ENCODE data around the gene FKBP14. TPM values are rescaled to one million over a fixed set of nuclear protein-coding genes. Genes with fewer than 3 reads are reported as not detected.

FKBP14 gene
- total RNA-seq, 1 experiment from 2014 or later = 29.8 TPM

DNA sequence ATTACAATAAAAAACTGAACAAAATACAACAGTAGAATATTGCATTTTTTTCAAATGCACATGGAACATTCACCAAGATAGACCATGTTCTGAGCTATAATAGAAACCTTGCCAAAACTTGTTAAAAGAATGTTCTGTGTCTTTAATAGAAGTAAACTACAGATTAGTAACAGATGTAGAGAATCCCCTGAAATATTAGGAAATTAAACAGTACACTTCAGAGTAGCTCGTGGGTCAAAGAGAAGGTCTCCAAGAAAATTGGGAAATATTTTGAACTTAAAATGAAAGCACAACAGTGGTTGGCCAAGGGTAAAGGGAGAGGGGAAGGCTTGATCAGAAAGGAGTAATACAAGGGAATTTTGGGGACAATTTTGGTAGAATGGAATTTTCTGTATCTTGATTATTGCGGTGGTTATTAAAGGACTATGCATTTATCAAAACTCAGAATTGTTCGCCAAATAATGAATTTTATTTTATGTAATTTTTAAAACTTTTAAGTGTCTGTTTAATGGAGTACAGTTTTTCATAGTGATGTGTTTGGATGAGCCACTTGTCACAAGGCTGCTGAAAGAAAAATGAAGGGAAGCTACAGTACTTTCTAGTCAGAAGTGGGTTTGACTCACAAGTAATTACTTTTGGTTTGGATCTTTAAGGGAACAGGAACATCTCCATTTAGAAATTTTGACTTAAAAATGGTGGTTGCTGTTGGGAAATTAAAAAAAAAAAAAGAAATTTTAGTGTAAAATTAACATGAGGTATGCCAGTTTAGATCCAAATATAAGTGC, 11.9 kb upstream of the FKBP14 start:
- H3K27ac ChIP-seq = no peak overlapping the region
- POLR2A ChIA-PET (ENCODE audit: unreplicated experiment) = no interaction called here
- CTCF ChIA-PET = no interaction called here
- H3K9me3 ChIP-seq (ENCODE audit: insufficient read depth, low read depth) = no peaks in the 10 kb centered on the region
- H3K4me1 ChIP-seq (replicated peaks; ENCODE audit: insufficient read depth) = peaks cover 14% of the 10 kb centered on the region
- no TSS peak for BruUV-seq (replicated peaks)
- no peaks in the 10 kb centered on the region for H3K36me3 ChIP-seq (ENCODE audit: low read depth)
- H2AFZ ChIP-seq = no peak overlapping the region
- no peaks in the 10 kb centered on the region for H4K20me1 ChIP-seq (ENCODE audit: insufficient read depth)
- no peaks in the 10 kb centered on the region for H3K27me3 ChIP-seq (ENCODE audit: insufficient read depth, low read depth)
- no peak overlapping the region for H3K4me3 ChIP-seq
- no peaks in the 10 kb centered on the region for H3K9me2 ChIP-seq (ENCODE audit: insufficient read depth)
- DNase-seq = no peak
- H3K4me2 ChIP-seq = no peak overlapping the region
- H3K79me2 ChIP-seq (ENCODE audit: low read depth) = peaks cover 45% of the 10 kb centered on the region
- peaks cover 3% of the 10 kb centered on the region; the same call in 1 of the 2 replicates for H3F3A ChIP-seq (ENCODE audit: insufficient read depth, low read depth)
- TF ChIP-seq, protein P1, sequence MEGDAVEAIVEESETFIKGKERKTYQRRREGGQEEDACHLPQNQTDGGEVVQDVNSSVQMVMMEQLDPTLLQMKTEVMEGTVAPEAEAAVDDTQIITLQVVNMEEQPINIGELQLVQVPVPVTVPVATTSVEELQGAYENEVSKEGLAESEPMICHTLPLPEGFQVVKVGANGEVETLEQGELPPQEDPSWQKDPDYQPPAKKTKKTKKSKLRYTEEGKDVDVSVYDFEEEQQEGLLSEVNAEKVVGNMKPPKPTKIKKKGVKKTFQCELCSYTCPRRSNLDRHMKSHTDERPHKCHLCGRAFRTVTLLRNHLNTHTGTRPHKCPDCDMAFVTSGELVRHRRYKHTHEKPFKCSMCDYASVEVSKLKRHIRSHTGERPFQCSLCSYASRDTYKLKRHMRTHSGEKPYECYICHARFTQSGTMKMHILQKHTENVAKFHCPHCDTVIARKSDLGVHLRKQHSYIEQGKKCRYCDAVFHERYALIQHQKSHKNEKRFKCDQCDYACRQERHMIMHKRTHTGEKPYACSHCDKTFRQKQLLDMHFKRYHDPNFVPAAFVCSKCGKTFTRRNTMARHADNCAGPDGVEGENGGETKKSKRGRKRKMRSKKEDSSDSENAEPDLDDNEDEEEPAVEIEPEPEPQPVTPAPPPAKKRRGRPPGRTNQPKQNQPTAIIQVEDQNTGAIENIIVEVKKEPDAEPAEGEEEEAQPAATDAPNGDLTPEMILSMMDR (conservative IDR thresholded peaks at IDR 0.05) = no peak
- no peak for TF ChIP-seq EZH2 (IDR thresholded peaks at IDR 0.05; ENCODE audit: low read depth)
- intact Hi-C loops (cut with micrococcal nuclease; ENCODE audit: unreplicated experiment) = no loop called here

DNA sequence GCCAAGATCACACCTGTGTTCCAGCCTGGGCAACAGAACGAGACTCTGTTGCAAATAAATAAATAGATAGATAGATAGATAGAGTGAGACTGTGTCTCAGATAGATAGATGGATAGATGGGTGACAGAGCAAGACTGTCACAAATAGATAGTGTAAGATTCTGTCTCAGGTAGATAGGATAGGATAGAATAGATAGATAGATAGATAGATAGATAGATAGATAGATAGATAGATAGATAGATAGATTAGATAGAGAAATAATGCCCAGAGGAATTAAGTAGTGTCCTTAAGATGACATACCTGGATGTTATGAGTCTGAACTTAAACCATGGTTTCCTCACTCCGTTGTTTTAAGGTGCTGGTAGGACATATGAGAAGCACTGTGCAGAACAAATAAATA, 9.7 kb upstream of the FKBP14 start:
- TF ChIP-seq, protein P1 (conservative IDR thresholded peaks at IDR 0.05) = no peak
- TF ChIP-seq EZH2 (IDR thresholded peaks at IDR 0.05; ENCODE audit: low read depth) = no peak
- DNase-seq = no peak
- no TSS peak for BruUV-seq (replicated peaks)
- intact Hi-C loops (cut with micrococcal nuclease; ENCODE audit: unreplicated experiment) = no loop called here
- CTCF ChIA-PET = no interaction called here
- Histone ChIP-seq H3K27me3 (ENCODE audit: insufficient read depth, low read depth) (no peaks in the 10 kb centered on the region), H4K20me1 (ENCODE audit: insufficient read depth) (no peaks in the 10 kb centered on the region), H2AFZ (no peak overlapping the region), H3K4me3 (no peak overlapping the region), H3F3A (ENCODE audit: insufficient read depth, low read depth) (peaks cover 21% of the 10 kb centered on the region), H3K4me2 (no peak overlapping the region), H3K27ac (no peak overlapping the region), H3K36me3 (ENCODE audit: low read depth) (no peaks in the 10 kb centered on the region), H3K4me1 (replicated peaks; ENCODE audit: insufficient read depth) (peaks cover 30% of the 10 kb centered on the region), H3K9me2 (ENCODE audit: insufficient read depth) (no peaks in the 10 kb centered on the region), H3K9me3 (ENCODE audit: insufficient read depth, low read depth) (no peaks in the 10 kb centered on the region), H3K79me2 (ENCODE audit: low read depth) (peaks cover 50% of the 10 kb centered on the region)
- POLR2A ChIA-PET (ENCODE audit: unreplicated experiment) = no interaction called here

DNA sequence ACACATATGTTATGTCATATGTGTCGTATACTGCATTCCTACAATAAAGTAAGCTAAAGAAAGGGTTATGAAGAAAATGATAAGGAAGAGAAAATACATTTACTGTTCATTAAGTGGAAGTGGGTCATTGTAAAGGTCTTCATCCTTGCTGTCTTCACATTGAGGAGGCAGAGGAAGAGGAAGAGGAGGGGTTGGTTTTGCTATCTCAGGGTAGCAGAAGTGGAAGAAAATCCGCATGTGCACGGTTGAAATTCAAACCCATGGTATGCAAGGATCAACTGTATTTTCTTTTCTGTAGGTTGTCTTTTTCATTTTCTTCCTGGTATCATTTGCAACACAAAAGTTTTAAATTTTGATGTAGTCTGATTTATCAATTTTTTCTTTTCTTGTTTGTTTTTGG, 8.0 kb upstream of the FKBP14 start:
- Histone ChIP-seq H2AFZ (no peak overlapping the region), H3K9me3 (ENCODE audit: insufficient read depth, low read depth) (no peaks in the 10 kb centered on the region), H3K4me1 (replicated peaks; ENCODE audit: insufficient read depth) (peaks cover 38% of the 10 kb centered on the region), H3F3A (ENCODE audit: insufficient read depth, low read depth) (peaks cover 21% of the 10 kb centered on the region), H4K20me1 (ENCODE audit: insufficient read depth) (no peaks in the 10 kb centered on the region), H3K27ac (no peak overlapping the region), H3K36me3 (ENCODE audit: low read depth) (no peaks in the 10 kb centered on the region), H3K79me2 (ENCODE audit: low read depth) (peaks cover 68% of the 10 kb centered on the region), H3K9me2 (ENCODE audit: insufficient read depth) (no peaks in the 10 kb centered on the region), H3K27me3 (ENCODE audit: insufficient read depth, low read depth) (no peaks in the 10 kb centered on the region), H3K4me3 (no peak overlapping the region), H3K4me2 (no peak overlapping the region)
- ChIA-PET CTCF (interaction anchor here (0.7 kb wide), 1 partner anchor 247 kb away, joined by 3 read pairs; no protein-coding TSS in a partner anchor), POLR2A (ENCODE audit: unreplicated experiment) (no interaction called here)
- DNase-seq = no peak
- TF ChIP-seq EZH2 (IDR thresholded peaks at IDR 0.05; ENCODE audit: low read depth) = no peak
- no TSS peak for BruUV-seq (replicated peaks)
- intact Hi-C loops (cut with micrococcal nuclease; ENCODE audit: unreplicated experiment) = no loop called here
